Measurements from ENCODE around the gene TASOR.
"Not testable (repeated sequence)": the region's sequence is repeated elsewhere in the genome, so short reads cannot be mapped to it uniquely, and the experiment has no call there.

DNA sequence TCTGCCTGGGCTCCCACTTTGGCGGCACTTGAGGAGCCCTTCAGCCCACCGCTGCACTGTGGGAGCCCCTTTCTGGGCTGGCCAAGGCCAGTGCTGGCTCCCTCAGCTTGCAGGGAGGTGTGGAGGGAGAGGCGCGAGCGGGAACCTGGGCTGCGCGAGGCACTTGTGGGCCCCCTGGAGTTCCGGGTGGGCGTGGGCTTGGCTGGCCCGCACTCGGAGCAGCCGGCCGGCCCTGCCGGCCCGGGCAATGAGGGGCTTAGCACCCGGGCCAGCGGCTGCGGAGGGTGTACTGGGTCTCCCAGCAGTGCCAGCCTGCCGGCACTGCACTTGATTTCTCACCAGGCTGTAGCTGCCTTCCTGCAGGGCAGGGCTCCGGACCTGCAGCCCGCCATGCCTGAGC, 35.7 kb upstream of the TASOR start:
- TF ChIP-seq, protein P1, sequence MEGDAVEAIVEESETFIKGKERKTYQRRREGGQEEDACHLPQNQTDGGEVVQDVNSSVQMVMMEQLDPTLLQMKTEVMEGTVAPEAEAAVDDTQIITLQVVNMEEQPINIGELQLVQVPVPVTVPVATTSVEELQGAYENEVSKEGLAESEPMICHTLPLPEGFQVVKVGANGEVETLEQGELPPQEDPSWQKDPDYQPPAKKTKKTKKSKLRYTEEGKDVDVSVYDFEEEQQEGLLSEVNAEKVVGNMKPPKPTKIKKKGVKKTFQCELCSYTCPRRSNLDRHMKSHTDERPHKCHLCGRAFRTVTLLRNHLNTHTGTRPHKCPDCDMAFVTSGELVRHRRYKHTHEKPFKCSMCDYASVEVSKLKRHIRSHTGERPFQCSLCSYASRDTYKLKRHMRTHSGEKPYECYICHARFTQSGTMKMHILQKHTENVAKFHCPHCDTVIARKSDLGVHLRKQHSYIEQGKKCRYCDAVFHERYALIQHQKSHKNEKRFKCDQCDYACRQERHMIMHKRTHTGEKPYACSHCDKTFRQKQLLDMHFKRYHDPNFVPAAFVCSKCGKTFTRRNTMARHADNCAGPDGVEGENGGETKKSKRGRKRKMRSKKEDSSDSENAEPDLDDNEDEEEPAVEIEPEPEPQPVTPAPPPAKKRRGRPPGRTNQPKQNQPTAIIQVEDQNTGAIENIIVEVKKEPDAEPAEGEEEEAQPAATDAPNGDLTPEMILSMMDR (IDR thresholded peaks at IDR 0.05 in 8 of 11, conservative IDR thresholded peaks at IDR 0.05 in 3 of 11) = not testable (repeated sequence)
- not testable (repeated sequence) for TF ChIP-seq POLR2A (IDR thresholded peaks at IDR 0.05)

Data from spleen (tissue), 7 donors.